T-helper 1 cell treated with Interleukin-12 subunit alpha and Interleukin-12 subunit beta and Interleukin-4 antibody, amounts not matched to agents 30 μg/mL and 1 μg/mL, for 36 hours (primary cell): Measurements from ENCODE around the gene EFR3B.

Experiments used
- H3K27ac Mint-ChIP-seq: one replicate; pipeline ENCODE4 v1.8.0; 2021; ENCODE audit warnings: mild to moderate bottlenecking, mixed read lengths
- H3K27me3 Mint-ChIP-seq: one replicate; pipeline ENCODE4 v1.8.0; 2021; ENCODE audit warnings: low read depth, mixed read lengths
- H3K36me3 Mint-ChIP-seq: one replicate; pipeline ENCODE4 v1.8.0; 2021; ENCODE audit warnings: low read depth, mixed read lengths
- H3K4me1 Mint-ChIP-seq: one replicate; pipeline ENCODE4 v1.8.0; 2021; ENCODE audit warnings: low read depth, mixed read lengths
- H3K4me3 Mint-ChIP-seq: one replicate; pipeline ENCODE4 v1.8.0; 2021; ENCODE audit warnings: mild to moderate bottlenecking, moderate library complexity, mixed read lengths
- H3K9me3 Mint-ChIP-seq: one replicate; pipeline ENCODE4 v1.8.0; 2021; ENCODE audit warnings: mixed read lengths

The EFR3B gene

DNA sequence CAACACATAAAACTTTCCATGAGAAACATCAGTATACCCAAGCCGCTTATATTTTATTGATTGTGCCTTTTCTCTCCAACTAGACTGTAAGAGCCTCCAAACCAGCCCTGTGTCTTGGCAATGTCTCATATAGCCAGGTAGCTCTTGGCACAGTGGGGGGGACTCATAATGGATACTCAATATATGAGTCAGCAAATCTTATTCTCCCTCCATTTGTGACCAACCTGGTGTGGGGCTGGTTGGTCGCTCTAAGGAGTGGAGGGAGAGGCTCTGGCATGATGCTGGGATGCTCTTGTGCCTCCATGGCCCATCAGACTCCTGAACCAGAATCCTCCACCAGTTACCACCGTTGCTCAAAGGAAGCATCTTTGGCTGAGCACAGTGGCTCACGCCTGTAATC, 32.0 kb downstream of the EFR3B start:
- no peaks in the 10 kb centered on the region for H3K36me3 Mint-ChIP-seq
- no peaks in the 10 kb centered on the region for H3K9me3 Mint-ChIP-seq
- H3K27me3 Mint-ChIP-seq: peaks cover 26% of the 10 kb centered on the region
- H3K4me1 Mint-ChIP-seq: no peaks in the 10 kb centered on the region
- H3K27ac Mint-ChIP-seq: no peak overlapping the region
- H3K4me3 Mint-ChIP-seq: no peak overlapping the region

DNA sequence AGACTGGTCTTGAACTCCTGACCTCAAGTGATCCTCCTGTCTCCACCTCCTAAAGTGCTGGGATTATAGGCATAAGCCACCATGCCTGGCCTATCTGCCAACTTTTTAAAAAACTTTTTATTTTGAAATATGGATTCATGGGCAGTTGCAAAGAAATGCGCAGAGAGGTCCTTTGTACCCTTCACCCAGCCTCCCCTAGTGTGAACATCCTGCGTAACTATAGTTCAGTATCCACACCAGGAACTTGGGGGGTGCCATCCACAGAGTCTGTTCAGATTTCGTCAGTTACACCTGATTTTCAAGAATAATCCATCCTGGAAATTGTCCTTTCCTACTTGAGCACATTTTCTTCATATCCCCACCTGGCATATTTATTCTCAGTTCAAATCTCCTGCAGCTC, 33.0 kb downstream of the EFR3B start:
- Mint-ChIP-seq H3K9me3 (no peaks in the 10 kb centered on the region), H3K4me3 (no peak overlapping the region), H3K36me3 (no peaks in the 10 kb centered on the region), H3K27me3 (peaks cover 30% of the 10 kb centered on the region), H3K4me1 (no peaks in the 10 kb centered on the region), H3K27ac (no peak overlapping the region)

DNA sequence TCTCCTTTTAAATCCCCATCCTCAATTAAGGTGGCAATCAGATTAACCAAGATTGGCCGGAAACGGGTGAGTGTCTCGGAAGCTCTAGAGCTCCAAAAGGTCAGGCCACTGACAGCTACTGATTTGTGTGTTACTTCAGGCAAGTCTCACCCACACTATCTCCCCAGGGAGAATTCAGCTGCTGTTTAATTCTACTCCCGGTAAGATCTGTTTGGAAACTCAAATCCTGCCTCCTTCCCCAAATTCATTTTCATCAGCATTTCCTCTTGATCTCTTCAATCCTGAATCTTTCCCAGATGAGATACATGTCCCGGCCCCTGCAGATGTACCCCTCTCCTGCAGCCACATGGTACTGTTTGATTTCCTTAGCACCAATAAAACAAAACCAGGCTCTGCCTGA, 34.9 kb downstream of the EFR3B start:
- H3K36me3 Mint-ChIP-seq: no peaks in the 10 kb centered on the region

DNA sequence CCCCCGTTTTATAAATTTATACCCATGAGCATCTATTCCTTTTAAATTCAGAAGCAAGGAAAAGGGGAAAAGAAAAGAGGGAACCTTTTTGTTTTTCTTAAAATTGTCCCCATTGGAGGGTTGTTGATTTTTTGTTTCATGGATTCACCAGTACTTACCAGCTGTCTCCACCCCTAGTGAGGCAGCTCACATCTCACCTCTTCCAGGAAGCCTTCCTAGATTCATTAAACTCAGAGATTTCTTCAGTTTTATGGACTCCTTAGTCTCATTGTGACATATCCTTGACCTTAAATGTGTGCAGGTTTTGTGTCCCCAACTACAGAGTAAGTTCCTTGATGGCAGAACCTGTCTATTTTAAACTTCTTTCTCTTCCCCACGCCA, 35.9 kb downstream of the EFR3B start:
- no peaks in the 10 kb centered on the region for H3K4me1 Mint-ChIP-seq
- no peak overlapping the region for H3K27ac Mint-ChIP-seq
- H3K36me3 Mint-ChIP-seq: no peaks in the 10 kb centered on the region
- no peak overlapping the region for H3K4me3 Mint-ChIP-seq
- H3K27me3 Mint-ChIP-seq: peaks cover 44% of the 10 kb centered on the region
- no peaks in the 10 kb centered on the region for H3K9me3 Mint-ChIP-seq

More for the DNA sequence above, 34.9 kb downstream of the EFR3B start:
- H3K4me1 Mint-ChIP-seq: no peaks in the 10 kb centered on the region
- H3K27ac Mint-ChIP-seq: no peak overlapping the region
- no peak overlapping the region for H3K4me3 Mint-ChIP-seq
- H3K9me3 Mint-ChIP-seq: no peaks in the 10 kb centered on the region
- H3K27me3 Mint-ChIP-seq: peaks cover 37% of the 10 kb centered on the region

DNA sequence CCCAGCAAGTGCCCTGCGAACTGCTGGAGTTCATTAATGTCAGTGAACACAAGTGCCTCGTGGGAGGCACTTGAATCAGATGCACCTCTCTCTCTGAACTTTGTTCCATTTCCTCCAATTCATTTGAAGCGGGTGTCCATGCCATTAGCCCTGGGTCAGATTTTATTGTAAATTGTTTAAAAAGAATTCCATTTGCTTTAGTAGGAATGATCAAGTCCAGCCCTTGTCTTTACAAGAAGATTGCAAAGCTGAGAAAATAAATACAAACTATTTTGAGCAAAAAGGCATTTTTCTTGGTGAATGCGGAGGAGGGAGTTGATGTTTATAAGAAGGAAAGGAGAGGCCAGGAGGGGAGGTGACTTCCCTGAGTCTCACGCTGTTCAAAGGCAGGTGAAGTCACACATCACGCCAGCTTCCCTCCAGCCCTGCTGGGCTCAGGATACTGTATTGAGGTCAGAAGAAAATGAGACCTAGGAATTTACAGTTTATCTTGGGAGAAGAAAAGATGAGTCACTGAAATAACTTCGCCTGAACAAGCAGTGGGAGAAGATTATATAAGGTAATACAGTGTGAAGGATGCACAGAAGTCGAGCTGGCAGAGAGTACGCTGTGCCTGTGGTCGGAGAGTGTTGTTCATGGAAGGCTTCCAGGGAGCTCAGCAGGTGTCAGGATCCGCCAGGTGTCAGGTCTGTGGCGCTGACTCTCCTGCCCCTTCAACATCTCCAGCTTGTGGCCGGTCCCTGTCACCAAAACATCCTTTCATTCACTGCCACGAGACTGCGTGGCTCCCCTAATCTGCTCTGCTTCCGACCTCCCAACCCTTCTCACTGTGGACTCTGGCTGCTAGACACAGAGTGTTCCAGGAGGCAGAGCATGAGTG, 36.5 kb downstream of the EFR3B start:
- H3K4me1 Mint-ChIP-seq: no peaks in the 10 kb centered on the region
- H3K36me3 Mint-ChIP-seq: no peaks in the 10 kb centered on the region
- H3K4me3 Mint-ChIP-seq: no peak overlapping the region
- no peaks in the 10 kb centered on the region for H3K9me3 Mint-ChIP-seq
- peaks cover 45% of the 10 kb centered on the region for H3K27me3 Mint-ChIP-seq
- no peak overlapping the region for H3K27ac Mint-ChIP-seq

DNA sequence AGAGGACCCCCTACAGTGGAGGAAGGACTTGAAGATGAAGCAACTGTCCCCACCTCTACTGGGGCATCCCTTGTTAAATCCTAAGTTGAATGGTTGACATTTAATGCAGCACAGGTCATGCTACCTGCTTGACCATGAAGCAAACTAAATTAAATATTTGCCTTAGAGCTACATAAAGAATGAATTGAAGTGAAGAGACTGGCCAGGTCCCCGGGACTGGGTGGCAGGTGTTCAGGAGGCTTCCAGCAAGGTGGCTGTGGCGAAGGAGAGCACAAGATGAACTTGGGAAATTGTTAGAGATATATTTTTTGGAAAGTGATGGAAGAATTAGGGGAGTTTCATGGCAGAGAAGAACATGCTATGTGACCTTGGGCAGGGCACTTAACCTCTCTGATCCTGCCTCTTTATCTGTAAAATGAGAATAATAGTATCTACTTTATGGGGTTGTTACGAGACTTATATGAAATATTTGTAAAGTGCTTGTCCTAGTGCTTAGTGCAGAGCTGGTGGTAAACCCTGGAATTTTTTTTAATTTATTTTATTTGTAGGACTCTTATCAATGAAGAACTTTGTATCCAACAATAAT, 37.3 kb downstream of the EFR3B start:
- no peak overlapping the region for H3K27ac Mint-ChIP-seq
- no peak overlapping the region for H3K4me3 Mint-ChIP-seq
- H3K27me3 Mint-ChIP-seq: peaks cover 45% of the 10 kb centered on the region
- H3K9me3 Mint-ChIP-seq: no peaks in the 10 kb centered on the region
- no peaks in the 10 kb centered on the region for H3K4me1 Mint-ChIP-seq
- H3K36me3 Mint-ChIP-seq: no peaks in the 10 kb centered on the region

DNA sequence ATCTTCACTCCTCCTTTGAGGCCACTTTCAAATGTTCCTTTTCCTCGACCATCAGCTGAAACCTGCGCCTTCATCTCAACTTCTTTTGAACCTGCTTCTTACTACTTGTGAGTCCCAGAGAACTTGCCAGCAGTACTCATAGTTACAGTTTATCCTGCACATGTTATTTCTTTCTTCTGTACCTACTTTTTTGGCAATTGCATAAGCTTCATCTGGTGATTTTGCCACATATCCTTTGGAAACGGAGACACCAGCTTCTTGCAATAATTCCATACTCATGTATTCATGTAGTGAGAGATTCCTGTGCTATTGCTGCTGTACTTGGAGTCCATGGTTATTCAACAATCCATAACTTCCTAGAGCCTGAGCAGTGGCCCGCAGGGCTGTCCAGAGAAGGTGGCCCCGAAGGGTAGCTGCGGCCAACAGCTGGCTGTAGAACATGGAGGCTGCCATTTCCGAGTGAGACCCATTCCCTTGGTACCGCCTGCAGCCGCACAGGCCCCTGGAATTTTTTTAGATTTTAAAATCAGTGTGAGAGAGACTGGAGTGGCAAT, 39.4 kb downstream of the EFR3B start:
- Mint-ChIP-seq H3K27ac (no peak overlapping the region), H3K4me1 (no peaks in the 10 kb centered on the region), H3K9me3 (no peaks in the 10 kb centered on the region), H3K36me3 (no peaks in the 10 kb centered on the region), H3K4me3 (no peak overlapping the region), H3K27me3 (peaks cover 41% of the 10 kb centered on the region)

DNA sequence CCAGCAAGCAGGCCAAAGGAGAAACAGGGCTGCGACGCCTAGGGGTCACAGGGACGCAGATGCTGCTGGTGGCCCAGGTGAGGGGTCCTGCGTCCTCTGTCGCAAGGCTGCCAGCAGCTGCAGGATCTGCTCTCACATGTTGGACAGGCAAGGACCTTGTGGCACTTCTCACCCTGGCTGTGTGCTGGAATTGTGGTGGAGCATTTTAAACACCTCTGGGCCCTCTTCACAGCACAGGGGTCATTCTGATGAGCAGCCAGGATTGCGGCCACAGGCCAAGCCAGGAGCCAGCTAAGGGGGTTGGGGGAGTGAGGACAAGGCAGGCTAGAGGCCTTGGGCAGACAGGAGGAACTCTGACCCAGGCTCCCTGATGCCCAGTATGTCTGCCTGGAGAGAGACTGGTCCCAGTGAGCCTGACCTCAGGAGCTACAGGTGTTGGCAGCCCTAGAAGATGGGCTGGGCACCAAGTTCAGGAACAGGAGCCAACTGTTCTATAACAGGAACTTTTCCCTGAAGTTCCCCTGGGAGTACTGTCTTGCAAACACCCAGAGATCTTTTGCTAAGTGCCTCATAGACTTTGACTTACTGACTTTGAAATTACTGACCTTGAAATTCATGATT, 40.2 kb downstream of the EFR3B start:
- H3K27ac Mint-ChIP-seq: no peak overlapping the region
- H3K9me3 Mint-ChIP-seq: no peaks in the 10 kb centered on the region
- peaks cover 33% of the 10 kb centered on the region for H3K27me3 Mint-ChIP-seq
- H3K4me3 Mint-ChIP-seq: no peak overlapping the region
- no peaks in the 10 kb centered on the region for H3K4me1 Mint-ChIP-seq
- no peaks in the 10 kb centered on the region for H3K36me3 Mint-ChIP-seq

DNA sequence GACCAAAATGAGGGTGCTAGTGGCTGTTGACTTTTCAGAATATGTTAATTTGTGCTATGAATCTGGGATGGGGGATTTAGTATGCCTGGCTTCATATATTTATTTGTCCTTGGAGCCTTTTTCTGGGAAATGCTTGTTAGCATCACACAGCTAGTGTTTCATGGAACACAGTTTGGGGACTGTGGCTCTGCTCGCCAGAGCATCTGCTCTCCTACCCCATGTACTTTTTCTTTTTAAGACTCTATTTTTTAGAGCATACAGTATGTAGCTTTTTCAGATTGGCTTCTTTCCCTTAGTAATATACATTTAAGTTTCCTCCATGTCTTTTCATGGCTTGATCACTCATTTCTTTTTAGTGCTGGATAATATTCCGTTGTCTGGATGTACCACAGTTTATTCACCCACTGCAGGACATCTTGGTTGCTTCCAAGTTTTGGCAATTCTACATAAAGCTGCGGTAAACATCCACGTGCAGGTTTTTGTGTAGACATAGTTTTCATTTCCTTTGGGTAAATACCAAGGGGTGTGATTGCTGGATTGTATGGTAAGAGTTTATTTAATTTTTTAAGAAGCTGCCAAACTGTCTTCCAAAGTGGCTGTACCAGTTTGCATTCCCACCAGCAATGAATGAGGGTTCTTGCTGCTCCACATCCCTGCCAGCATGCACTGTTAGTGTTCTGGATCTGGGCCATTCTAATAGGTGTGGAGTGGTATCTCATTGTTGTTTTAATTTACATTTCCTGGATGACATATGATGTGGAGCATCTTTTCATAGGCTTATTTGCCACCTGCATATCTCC, 44.1 kb downstream of the EFR3B start:
- Mint-ChIP-seq H3K9me3 (no peaks in the 10 kb centered on the region), H3K27ac (no peak overlapping the region), H3K36me3 (no peaks in the 10 kb centered on the region), H3K4me3 (no peak overlapping the region), H3K27me3 (peaks cover 19% of the 10 kb centered on the region), H3K4me1 (no peaks in the 10 kb centered on the region)

DNA sequence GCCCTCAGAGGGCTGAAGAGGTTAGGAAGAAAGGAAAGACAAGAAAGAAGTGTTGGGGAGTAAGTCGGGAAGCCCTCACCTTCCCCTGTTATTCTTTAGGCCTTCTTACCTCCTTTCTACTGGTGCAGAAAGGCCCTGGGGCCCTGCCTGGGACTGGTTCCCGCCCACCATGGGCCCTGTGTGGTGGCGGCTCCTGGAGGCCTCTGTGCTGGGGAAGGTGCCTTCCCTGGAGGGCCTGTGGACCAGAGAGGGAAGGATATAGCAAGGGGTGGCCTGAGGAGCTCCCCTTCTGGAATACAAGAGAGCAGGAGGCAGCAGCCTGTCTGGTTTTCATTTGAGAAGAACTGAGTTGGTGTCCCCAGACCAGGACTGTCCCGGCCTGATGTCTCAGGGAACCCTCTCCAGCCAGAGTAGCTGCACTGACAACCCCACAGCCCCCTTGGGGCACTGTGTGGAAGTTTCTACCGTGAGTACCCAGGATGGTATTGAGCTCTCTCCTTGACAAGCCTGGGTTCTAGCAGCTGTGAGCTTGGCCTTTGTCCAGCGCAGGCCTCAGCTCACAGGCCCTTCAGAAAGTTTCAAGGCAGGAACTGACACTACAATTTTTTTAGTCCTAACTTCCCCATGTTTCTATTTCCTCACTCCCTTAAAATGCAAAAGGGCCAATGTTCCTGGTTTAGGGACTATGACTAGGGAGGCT, 47.1 kb downstream of the EFR3B start:
- Mint-ChIP-seq H3K27me3 (peaks cover 5% of the 10 kb centered on the region), H3K27ac (no peak overlapping the region), H3K4me3 (no peak overlapping the region), H3K9me3 (no peaks in the 10 kb centered on the region), H3K36me3 (no peaks in the 10 kb centered on the region), H3K4me1 (no peaks in the 10 kb centered on the region)

DNA sequence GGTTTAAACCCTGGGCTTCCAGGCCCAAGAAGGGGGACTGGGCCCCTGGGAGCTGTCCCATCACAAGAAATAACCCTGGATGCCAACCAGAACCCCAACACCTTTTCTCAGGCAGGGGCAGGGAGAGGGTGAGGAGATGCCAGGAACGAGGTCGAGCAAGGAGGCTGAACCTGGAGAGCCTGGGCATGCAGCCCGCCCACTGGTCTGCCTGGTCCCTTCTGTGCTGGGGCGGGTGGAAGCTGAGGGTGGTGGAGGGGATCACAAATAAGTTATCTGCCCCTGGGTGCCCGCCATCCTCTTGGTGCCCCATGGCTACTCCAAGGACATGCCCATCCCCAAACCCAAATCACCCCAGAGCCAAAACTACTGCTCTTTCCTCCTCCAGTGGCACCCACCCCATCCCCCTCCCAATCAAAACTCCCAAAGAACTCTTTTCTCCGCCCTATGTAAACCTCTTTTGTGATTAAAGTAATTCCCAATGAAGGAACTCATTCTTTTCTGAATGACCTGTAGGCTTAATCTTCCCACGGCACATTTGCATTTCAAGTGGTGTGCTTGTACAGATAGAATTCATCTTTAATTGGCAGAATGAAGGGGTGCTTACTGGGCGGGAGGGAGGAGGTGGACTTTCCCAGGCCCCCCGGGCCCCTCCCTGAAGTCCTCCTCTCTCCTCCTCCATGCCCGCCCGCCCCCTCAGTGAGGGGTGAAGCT, 47.9 kb downstream of the EFR3B start:
- Mint-ChIP-seq H3K9me3 (no peaks in the 10 kb centered on the region), H3K4me3 (no peak overlapping the region), H3K27me3 (no peaks in the 10 kb centered on the region), H3K4me1 (no peaks in the 10 kb centered on the region), H3K36me3 (no peaks in the 10 kb centered on the region), H3K27ac (no peak overlapping the region)

DNA sequence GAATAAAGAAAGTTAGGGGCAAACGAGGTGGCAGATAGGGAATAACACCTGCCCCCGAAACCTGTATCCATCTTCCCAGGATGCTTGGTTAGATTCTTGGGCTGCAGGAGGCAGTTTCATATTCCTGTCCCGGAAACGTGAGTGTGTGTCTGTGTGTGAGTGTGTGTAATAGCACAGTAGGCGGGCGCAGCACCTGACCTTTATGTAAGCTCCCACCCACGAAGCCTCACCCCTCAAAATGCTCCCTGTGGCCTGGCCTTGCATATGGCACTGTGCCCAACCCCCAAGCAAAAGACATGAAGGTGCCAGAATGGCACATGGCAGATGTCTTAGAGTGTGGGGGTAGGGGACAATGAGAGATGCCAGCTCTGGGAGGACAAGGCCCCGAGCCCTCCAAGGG, 48.9 kb downstream of the EFR3B start:
- H3K9me3 Mint-ChIP-seq: no peaks in the 10 kb centered on the region
- no peaks in the 10 kb centered on the region for H3K36me3 Mint-ChIP-seq
- H3K27me3 Mint-ChIP-seq: no peaks in the 10 kb centered on the region
- H3K4me1 Mint-ChIP-seq: no peaks in the 10 kb centered on the region
- no peak overlapping the region for H3K27ac Mint-ChIP-seq
- no peak overlapping the region for H3K4me3 Mint-ChIP-seq

DNA sequence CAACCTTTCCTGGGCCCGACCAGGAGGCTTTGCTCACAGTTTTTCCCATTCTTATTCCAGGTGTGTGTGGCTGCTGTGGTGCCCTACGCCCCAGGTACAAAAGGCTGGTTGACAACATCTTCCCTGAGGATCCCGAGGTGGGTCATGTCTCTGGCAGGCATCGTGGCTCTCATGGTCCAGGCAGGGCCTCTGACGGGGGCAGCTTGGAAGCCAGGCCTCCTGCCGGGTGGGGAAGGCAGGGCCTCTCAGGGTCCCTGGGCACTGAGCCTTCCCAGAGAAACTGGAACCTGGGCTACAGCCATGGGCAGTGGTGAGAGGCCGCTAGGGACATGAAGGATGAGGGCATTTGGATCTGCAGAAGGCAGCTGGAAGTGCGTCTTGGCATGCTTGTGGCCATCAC, 49.4 kb downstream of the EFR3B start:
- H3K9me3 Mint-ChIP-seq: no peaks in the 10 kb centered on the region
- H3K36me3 Mint-ChIP-seq: no peaks in the 10 kb centered on the region
- no peak overlapping the region for H3K27ac Mint-ChIP-seq
- H3K4me1 Mint-ChIP-seq: no peaks in the 10 kb centered on the region
- H3K27me3 Mint-ChIP-seq: no peaks in the 10 kb centered on the region
- H3K4me3 Mint-ChIP-seq: no peak overlapping the region
